Kidney epithelial cell (primary cell): ENCODE measurements around the gene KSR2. TPM values are rescaled to one million over a fixed set of nuclear protein-coding genes. Genes with fewer than 3 reads are reported as not detected.

Source experiments
- DNase-seq: peaks from one replicate; pipeline ENCODE4 v3.0.0-alpha.2; 2010; ENCODE audit warnings: low read depth
- H3K27me3 ChIP-seq: 2 replicates; pipeline ENCODE4 v1.6.0; 2011; ENCODE audit warnings: low read length; ENCODE audit not compliant: control insufficient read depth, insufficient read depth
- H3K36me3 ChIP-seq: 2 replicates; pipeline ENCODE4 v1.5.1; 2011; ENCODE audit warnings: low read length; ENCODE audit not compliant: control insufficient read depth, insufficient read depth
- H3K4me3 ChIP-seq: 2 replicates; pipeline ENCODE4 v1.5.1; 2011; ENCODE audit warnings: low read depth, mild to moderate bottlenecking, control low read depth, low read length
- total RNA-seq: library from RNA; depleted of rRNA; stranded (reverse); fragments of >200 nt; gene quantifications from 2 replicates; pipeline ENCODE4 v1.2.3, GENCODE V29; 2015
- TF ChIP-seq, protein P1 (sequence below): IDR thresholded peaks from 2 replicates; pipeline ENCODE4 v1.5.1; 2011; ENCODE audit warnings: mild to moderate bottlenecking, moderate library complexity, low read length, control low read depth, inconsistent platforms; ENCODE audit not compliant: insufficient read depth, poor library complexity, severe bottlenecking

Gene KSR2
- total RNA-seq, 1 donor from 2014 or later: 0.29 TPM

DNA sequence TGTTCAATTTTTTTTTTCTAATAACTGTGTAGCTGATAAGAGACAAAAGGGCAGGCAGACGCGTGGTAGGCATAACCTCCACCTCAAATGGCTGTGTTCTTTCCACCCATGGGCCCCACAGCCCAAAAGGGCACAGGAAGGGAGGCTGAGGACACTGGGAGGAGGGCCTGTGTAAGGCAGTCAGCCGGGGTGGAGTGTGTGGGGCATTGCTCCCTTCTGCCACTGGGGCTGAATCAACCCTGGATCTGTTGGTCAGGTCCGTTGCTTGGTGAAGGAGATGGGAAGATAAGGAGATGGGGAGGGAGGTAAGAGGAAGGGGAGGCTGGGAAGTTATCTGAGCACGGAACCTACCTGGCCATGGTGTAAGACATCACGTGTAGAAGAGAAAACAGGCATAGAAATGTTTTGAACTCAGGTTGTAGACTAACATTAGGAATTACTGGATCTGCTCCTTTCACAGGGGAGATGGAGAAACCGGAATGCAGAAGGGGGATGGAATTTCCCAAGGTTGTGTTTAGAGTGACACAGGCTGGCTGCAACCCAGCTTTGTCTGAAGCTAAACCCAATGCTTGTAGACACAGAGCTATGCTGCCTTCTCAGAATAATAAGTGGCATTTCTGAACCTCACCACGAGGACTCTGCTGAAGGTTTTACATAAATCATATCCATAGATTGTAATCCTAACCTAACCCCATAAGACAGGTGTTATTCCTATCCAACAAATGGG, 468.9 kb downstream of the KSR2 start:
- H3K4me3 ChIP-seq: no peak overlapping the region
- no peaks in the 10 kb centered on the region for H3K36me3 ChIP-seq
- TF ChIP-seq, protein P1, sequence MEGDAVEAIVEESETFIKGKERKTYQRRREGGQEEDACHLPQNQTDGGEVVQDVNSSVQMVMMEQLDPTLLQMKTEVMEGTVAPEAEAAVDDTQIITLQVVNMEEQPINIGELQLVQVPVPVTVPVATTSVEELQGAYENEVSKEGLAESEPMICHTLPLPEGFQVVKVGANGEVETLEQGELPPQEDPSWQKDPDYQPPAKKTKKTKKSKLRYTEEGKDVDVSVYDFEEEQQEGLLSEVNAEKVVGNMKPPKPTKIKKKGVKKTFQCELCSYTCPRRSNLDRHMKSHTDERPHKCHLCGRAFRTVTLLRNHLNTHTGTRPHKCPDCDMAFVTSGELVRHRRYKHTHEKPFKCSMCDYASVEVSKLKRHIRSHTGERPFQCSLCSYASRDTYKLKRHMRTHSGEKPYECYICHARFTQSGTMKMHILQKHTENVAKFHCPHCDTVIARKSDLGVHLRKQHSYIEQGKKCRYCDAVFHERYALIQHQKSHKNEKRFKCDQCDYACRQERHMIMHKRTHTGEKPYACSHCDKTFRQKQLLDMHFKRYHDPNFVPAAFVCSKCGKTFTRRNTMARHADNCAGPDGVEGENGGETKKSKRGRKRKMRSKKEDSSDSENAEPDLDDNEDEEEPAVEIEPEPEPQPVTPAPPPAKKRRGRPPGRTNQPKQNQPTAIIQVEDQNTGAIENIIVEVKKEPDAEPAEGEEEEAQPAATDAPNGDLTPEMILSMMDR: no peak
- H3K27me3 ChIP-seq: no peaks in the 10 kb centered on the region
- DNase-seq: no peak

DNA sequence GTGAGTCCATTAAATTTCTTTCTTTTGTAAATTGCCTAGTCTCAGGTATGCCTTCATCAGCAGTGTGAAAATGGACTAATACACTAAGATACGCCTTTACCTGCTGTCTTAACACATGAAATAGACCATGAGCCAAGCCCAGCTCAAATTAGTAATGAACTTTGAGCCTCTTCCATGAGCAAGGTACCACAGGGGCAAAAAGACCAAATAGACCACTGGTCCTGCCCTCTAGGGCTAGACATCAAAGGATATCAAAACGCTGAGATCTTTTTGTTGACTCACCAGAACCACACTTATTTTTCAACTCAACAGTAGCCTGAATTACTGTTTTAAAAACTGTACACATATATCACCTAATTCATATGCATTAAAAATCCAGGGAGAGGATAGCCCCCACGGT, 469.9 kb downstream of the KSR2 start:
- Histone ChIP-seq H3K36me3 (no peaks in the 10 kb centered on the region), H3K4me3 (no peak overlapping the region), H3K27me3 (no peaks in the 10 kb centered on the region)
- TF ChIP-seq, protein P1: no peak
- no peak for DNase-seq

DNA sequence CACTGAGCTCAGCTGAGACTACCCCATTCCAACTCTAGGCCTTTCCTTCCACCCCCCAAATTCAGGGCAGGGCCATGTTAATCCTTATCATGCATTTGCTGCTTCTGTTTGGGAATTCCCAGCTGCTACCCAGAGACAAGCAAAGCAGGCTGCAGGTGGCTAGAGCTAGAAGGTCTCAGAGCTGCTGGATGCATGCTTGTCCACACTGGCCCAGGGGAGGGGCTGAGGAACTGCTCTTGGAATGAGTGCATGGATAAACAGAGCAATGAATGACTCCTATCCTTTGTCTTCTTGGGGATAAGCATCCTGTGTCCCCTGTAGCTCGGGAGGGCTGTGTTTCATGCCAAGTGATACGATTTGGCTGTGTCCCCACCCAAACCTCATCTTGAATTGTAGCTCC, 470.5 kb downstream of the KSR2 start:
- DNase-seq: no peak
- TF ChIP-seq, protein P1: no peak
- no peaks in the 10 kb centered on the region for H3K27me3 ChIP-seq
- no peaks in the 10 kb centered on the region for H3K36me3 ChIP-seq
- no peak overlapping the region for H3K4me3 ChIP-seq

DNA sequence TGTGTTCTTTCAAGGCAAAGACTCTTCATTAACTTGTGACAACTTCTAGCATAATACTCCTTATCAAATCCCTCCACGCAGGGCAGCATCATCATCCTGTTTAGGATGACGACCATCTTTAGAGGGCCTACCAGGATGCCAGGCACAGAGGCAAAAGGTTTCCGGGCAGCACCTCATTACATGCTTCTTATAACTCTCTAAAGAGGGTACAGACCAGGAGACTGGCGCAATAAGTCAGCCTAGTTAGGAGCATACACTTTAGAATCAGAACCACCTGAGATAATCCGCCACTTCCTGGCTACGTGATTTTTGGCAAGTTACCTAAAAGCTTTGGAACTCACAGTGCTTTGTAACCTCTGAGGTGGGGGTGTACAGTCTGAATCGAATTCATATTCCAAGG, 471.4 kb downstream of the KSR2 start:
- no peak overlapping the region for H3K4me3 ChIP-seq
- TF ChIP-seq, protein P1: no peak
- DNase-seq: no peak
- no peaks in the 10 kb centered on the region for H3K27me3 ChIP-seq
- H3K36me3 ChIP-seq: no peaks in the 10 kb centered on the region

DNA sequence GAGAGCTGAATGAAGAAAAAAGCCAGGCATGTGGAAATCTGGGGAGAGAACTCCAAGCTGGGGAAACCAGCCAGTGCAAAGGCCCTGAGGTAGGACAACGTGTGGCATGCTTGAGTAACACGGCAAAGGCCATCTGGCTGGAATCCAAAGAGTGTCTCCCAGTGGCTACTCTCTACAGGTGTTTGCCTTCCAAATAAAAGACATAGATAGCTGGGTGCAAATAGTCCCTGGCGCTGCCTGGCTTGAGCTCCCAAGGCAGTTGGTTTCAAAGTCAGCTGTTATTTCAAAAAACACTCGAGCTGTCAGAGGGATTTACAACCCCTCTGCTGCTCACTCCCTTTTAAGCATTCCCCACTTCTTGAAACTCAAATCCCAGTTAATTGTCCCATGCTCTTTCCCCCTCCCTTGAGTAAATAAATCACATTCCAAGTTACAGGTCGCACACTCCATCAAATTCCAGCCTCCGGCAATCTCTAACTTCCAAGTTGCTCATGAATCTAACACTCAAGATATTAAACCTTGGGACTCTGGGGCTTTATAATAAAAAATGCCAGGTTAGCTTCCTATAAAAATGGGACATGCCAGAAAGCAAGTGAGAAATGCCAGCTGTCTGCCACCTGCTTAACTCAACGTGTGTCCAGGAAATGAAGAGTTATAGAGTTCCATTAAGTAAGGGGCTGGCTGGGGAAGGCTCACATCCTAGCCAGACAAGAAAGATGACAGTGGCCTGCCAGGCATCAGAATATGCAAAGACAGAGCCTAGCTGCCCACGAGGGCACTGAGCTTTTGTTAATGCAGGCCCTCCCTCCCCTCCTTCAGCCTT, 473.7 kb downstream of the KSR2 start:
- Histone ChIP-seq H3K4me3 (no peak overlapping the region), H3K36me3 (no peaks in the 10 kb centered on the region), H3K27me3 (no peaks in the 10 kb centered on the region)
- DNase-seq: no peak
- TF ChIP-seq, protein P1: no peak
